B cell (primary cell): ENCODE data around the gene TRIM44. TPM values are rescaled to one million over a fixed set of nuclear protein-coding genes. Genes with fewer than 3 reads are reported as not detected.

Experiments
- ATAC-seq: fragments of 200-7000 bp; cut with Tn5 transposase; one replicate; pipeline ENCODE4 v1.10.0; 2021; ENCODE audit warnings: low read depth, mild to moderate bottlenecking, moderate number of reproducible peaks, moderate library complexity
- CTCF ChIA-PET: fragments of 350-600 bp; sonication (Branson Sonifier 250); formaldehyde crosslinking; loops from one replicate; lab custom pipeline; 2021; ENCODE audit warnings: antibody characterized with exemption, inconsistent platforms; lab: Charles Lee
- POLR2A ChIA-PET: fragments of 350-600 bp; sonication (Branson Sonifier 250); formaldehyde crosslinking; loops from one replicate; lab custom pipeline; 2021; ENCODE audit warnings: antibody characterized with exemption; lab: Charles Lee
- DNase-seq: peaks from one replicate; pipeline ENCODE4 v3.0.0; 2013
- H2AFZ ChIP-seq: 2 replicates; pipeline ENCODE4 v1.6.1; 2012; ENCODE audit warnings: mild to moderate bottlenecking, low read depth, low read length; ENCODE audit not compliant: insufficient read depth, poor library complexity, severe bottlenecking
- H3K27ac ChIP-seq, 2 donors: 1 replicate in 1 of 2; 2 replicates in 1 of 2; pipeline ENCODE4 v1.5.1; 2012 to 2013; ENCODE audit warnings: low read length in 2 of 2, mild to moderate bottlenecking in 2 of 2, moderate library complexity in 1 of 2
- H3K27me3 ChIP-seq, 4 experiments: fragments of 200-600 bp in 1 of 4; sonication (generic) in 1 of 4; replicated peaks in 1 of 4; 1 replicate in 2 of 4; 2 replicates in 2 of 4; pipeline versions ENCODE4 v1.6.1 to v1.7.0; 2013 to 2016; ENCODE audit warnings: low read length in 3 of 4, mild to moderate bottlenecking in 2 of 4, mixed read lengths in 1 of 4, moderate library complexity in 1 of 4; ENCODE audit not compliant: insufficient read depth in 4 of 4, control insufficient read depth in 3 of 4; ENCODE audit errors: control extremely low read depth in 1 of 4
- H3K36me3 ChIP-seq, 2 experiments: replicated peaks in 1 of 2; 1 replicate in 1 of 2; 2 replicates in 1 of 2; pipeline versions ENCODE4 v1.6.1 to v1.7.1; 2013; ENCODE audit warnings: low read length in 1 of 2; ENCODE audit not compliant: insufficient read depth in 2 of 2, control insufficient read depth in 1 of 2; ENCODE audit errors: control extremely low read depth in 1 of 2, extremely low read depth in 1 of 2
- H3K4me1 ChIP-seq, 2 donors: fragments of 200-600 bp in 1 of 2; sonication (generic) in 1 of 2; 1 replicate in 1 of 2; 2 replicates in 1 of 2; pipeline versions ENCODE4 v1.5.1 to v1.6.1; 2013 to 2017; ENCODE audit warnings: low read length in 2 of 2; ENCODE audit not compliant: control insufficient read depth in 2 of 2, insufficient read depth in 2 of 2
- H3K4me2 ChIP-seq: replicated peaks from 2 replicates; pipeline ENCODE3; 2012; ENCODE audit warnings: mild to moderate bottlenecking, low read depth, low read length; ENCODE audit not compliant: poor library complexity, severe bottlenecking
- H3K4me3 ChIP-seq, 5 experiments: fragments of 200-600 bp in 1 of 5; sonication (generic) in 1 of 5; 1 replicate in 3 of 5; 2 replicates in 2 of 5; pipeline versions ENCODE4 v1.5.1 to v1.7.0; 2011 to 2016; ENCODE audit warnings: low read length in 4 of 5, mild to moderate bottlenecking in 4 of 5, low read depth in 2 of 5, control low read depth in 1 of 5, moderate library complexity in 1 of 5; ENCODE audit not compliant: insufficient read depth in 1 of 5; ENCODE audit errors: control extremely low read depth in 1 of 5, extremely low read depth in 1 of 5
- H3K79me2 ChIP-seq: fragments of 200-600 bp; sonication (generic); one replicate; pipeline ENCODE4 v1.6.0; 2016; ENCODE audit warnings: low read length; ENCODE audit not compliant: control insufficient read depth, insufficient read depth
- H3K9ac ChIP-seq: fragments of 200-600 bp; sonication (generic); 2 replicates; pipeline ENCODE4 v1.6.1; 2017; ENCODE audit warnings: mild to moderate bottlenecking, low read length, moderate library complexity
- H3K9me3 ChIP-seq, 3 donors: one replicate each; pipeline versions ENCODE4 v1.6.1 to v1.7.1; 2013; ENCODE audit warnings: low read length in 2 of 3; ENCODE audit not compliant: control insufficient read depth in 2 of 3, insufficient read depth in 1 of 3; ENCODE audit errors: control extremely low read depth in 1 of 3
- H4K20me1 ChIP-seq: 2 replicates; pipeline ENCODE4 v1.6.0; 2012; ENCODE audit warnings: mild to moderate bottlenecking, low read length; ENCODE audit not compliant: insufficient read depth, control insufficient read depth, poor library complexity, severe bottlenecking
- H3K27ac Mint-ChIP-seq: one replicate; pipeline ENCODE4 v1.8.0; 2021; ENCODE audit warnings: mixed read lengths
- H3K27me3 Mint-ChIP-seq: one replicate; pipeline ENCODE4 v1.8.0; 2021; ENCODE audit warnings: mixed read lengths
- H3K4me1 Mint-ChIP-seq: one replicate; pipeline ENCODE4 v1.8.0; 2021; ENCODE audit warnings: mixed read lengths
- H3K4me3 Mint-ChIP-seq: one replicate; pipeline ENCODE4 v1.8.0; 2021; ENCODE audit warnings: mixed read lengths
- H3K9me3 Mint-ChIP-seq: one replicate; pipeline ENCODE4 v1.8.0; 2022; ENCODE audit warnings: mixed read lengths; ENCODE audit not compliant: insufficient read depth
- CTCF ChIP-seq: fragments of 200-600 bp; IDR thresholded peaks from one replicate; pipeline ENCODE4 v1.8.0; 2022; ENCODE audit warnings: antibody characterized with exemption, mild to moderate bottlenecking
- EZH2 ChIP-seq: IDR thresholded peaks from 2 replicates; pipeline ENCODE4 v1.6.1; 2012; ENCODE audit warnings: borderline replicate concordance, low read depth, mild to moderate bottlenecking, moderate library complexity, low read length; ENCODE audit not compliant: insufficient read depth, poor library complexity, severe bottlenecking
- WGBS: methylation state at CpG from one replicate; pipeline ENCODE4 v1.1.5; 2013; ENCODE audit warnings: missing lambda C conversion rate; ENCODE audit not compliant: insufficient coverage; 5-methylcytosine and 5-hydroxymethylcytosine counted together
- intact Hi-C: fragments of 100-400 bp; cut with micrococcal nuclease; formaldehyde crosslinking; loops from one replicate; pipeline ENCODE4 v1.10.0; 2022
- polyA plus RNA-seq: library from polyadenylated mRNA; depleted of rRNA; stranded (reverse); fragments of >200 nt; gene quantifications from 2 replicates; pipeline ENCODE4 v1.2.3, GENCODE V29; 2012
- total RNA-seq, 2 donors: library from RNA; stranded (reverse); fragments of 120-200 nt in 1 of 2; gene quantifications; 1 replicate in 1 of 2; 2 replicates in 1 of 2; pipeline versions ENCODE4 v1.2.3 to v1.2.4, GENCODE V29; 2013 to 2022

TRIM44 gene
- total and polyA plus RNA-seq, 2 donors (not counting 1 experiment from before 2014, with no cell fraction given): 39.1 to 71.1 TPM

- peak overlapping the region; percentile 74 for H3K4me3 Mint-ChIP-seq
- intact Hi-C loops: loop anchor here (5.0 kb wide), 3 partner anchors 43 to 873 kb away; partner anchors contain the start of gene TRIM44
- 3% methylated on average over 84 of the region's 84 CpGs for WGBS
- H3K27me3 ChIP-seq: peaks cover 0 to 52% (median 34%) of the 10 kb centered on the region in 4 experiments
- H3K79me2 ChIP-seq: no peaks in the 10 kb centered on the region
- DNase-seq (peak; percentile 58), ATAC-seq (peak; percentile 23)
- H3K9ac ChIP-seq: peak overlapping the region; percentile 55
- H3K27ac Mint-ChIP-seq: no peak overlapping the region
- H2AFZ ChIP-seq: peak overlapping the region; percentile 66
- peaks cover 17 to 21% of the 10 kb centered on the region in 2 donors for H3K4me1 ChIP-seq
- no peaks in the 10 kb centered on the region for H3K36me3 ChIP-seq
- H3K9me3 Mint-ChIP-seq: no peaks in the 10 kb centered on the region
- H3K27me3 Mint-ChIP-seq: peaks cover 56% of the 10 kb centered on the region
- H3K4me3 ChIP-seq: peak overlapping the region; percentile 7 to 55 (median 42)
- no peak overlapping the region for H3K27ac ChIP-seq
- POLR2A ChIA-PET: no interaction called here
- peaks cover 16% of the 10 kb centered on the region for H3K4me1 Mint-ChIP-seq
- CTCF ChIA-PET: interaction anchor here (0.8 to 2.2 kb wide), 5 partner anchors 646 to 874 kb away, joined by 3 to 20 read pairs (median 3); no protein-coding TSS in a partner anchor
- no peaks in the 10 kb centered on the region for H4K20me1 ChIP-seq
- peak overlapping the region; percentile 89 for H3K4me2 ChIP-seq
- TF ChIP-seq CTCF: no peak
- no peak for TF ChIP-seq EZH2
- peaks cover 0 to 1% (median 0%) of the 10 kb centered on the region in 3 donors for H3K9me3 ChIP-seq
Observed at GRCh38 chr11:35619116-35619854, 43.3 kb upstream of the TRIM44 start.
